Fibroblast of the aortic adventitia (primary cell): ENCODE results near the gene FAM83E. TPM values are rescaled to one million over a fixed set of nuclear protein-coding genes. Genes with fewer than 3 reads are reported as not detected.

Experiments used
- DNase-seq: peaks from one replicate; pipeline ENCODE4 v3.0.0-alpha.2; 2010; ENCODE audit warnings: low read depth
- H3K4me3 ChIP-seq: 2 replicates; pipeline ENCODE4 v1.5.1; 2011; ENCODE audit warnings: low read depth, mild to moderate bottlenecking, control low read depth, low read length, moderate library complexity
- total RNA-seq: library from RNA; depleted of rRNA; stranded (reverse); fragments of >200 nt; gene quantifications from 2 replicates; pipeline ENCODE4 v1.2.3, GENCODE V29; 2012; ENCODE audit warnings: low replicate concordance
- TF ChIP-seq, protein P1 (sequence below): IDR thresholded peaks from 2 replicates; pipeline ENCODE4 v1.5.1; 2011; ENCODE audit warnings: mild to moderate bottlenecking, low read length, control low read depth, inconsistent platforms; ENCODE audit not compliant: insufficient read depth

The FAM83E gene
- total RNA-seq, 1 donor = 0.18 TPM

DNA sequence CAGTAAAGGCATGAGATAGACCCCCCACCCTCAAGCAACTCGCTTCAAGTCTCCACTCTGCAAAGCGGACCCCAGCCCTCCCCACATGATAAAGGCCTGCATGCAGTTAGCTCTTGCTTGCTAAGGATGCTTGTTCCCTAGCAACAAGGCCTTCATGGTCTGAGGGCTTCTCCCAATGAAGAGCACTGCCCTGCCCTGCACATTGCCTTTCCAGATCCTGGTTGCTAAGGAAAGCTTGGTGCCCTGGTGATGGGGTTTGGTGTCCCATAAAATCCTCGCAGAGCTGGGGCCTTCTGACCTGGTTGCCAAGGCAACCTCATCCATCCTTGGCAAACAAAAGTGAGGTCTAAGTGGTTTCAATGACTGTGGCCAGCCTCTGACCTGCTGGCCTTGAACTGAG is 16.3 kb upstream of the FAM83E start:
- H3K4me3 ChIP-seq = no peak overlapping the region
- DNase-seq = no peak
- TF ChIP-seq, protein P1, sequence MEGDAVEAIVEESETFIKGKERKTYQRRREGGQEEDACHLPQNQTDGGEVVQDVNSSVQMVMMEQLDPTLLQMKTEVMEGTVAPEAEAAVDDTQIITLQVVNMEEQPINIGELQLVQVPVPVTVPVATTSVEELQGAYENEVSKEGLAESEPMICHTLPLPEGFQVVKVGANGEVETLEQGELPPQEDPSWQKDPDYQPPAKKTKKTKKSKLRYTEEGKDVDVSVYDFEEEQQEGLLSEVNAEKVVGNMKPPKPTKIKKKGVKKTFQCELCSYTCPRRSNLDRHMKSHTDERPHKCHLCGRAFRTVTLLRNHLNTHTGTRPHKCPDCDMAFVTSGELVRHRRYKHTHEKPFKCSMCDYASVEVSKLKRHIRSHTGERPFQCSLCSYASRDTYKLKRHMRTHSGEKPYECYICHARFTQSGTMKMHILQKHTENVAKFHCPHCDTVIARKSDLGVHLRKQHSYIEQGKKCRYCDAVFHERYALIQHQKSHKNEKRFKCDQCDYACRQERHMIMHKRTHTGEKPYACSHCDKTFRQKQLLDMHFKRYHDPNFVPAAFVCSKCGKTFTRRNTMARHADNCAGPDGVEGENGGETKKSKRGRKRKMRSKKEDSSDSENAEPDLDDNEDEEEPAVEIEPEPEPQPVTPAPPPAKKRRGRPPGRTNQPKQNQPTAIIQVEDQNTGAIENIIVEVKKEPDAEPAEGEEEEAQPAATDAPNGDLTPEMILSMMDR = no peak

DNA sequence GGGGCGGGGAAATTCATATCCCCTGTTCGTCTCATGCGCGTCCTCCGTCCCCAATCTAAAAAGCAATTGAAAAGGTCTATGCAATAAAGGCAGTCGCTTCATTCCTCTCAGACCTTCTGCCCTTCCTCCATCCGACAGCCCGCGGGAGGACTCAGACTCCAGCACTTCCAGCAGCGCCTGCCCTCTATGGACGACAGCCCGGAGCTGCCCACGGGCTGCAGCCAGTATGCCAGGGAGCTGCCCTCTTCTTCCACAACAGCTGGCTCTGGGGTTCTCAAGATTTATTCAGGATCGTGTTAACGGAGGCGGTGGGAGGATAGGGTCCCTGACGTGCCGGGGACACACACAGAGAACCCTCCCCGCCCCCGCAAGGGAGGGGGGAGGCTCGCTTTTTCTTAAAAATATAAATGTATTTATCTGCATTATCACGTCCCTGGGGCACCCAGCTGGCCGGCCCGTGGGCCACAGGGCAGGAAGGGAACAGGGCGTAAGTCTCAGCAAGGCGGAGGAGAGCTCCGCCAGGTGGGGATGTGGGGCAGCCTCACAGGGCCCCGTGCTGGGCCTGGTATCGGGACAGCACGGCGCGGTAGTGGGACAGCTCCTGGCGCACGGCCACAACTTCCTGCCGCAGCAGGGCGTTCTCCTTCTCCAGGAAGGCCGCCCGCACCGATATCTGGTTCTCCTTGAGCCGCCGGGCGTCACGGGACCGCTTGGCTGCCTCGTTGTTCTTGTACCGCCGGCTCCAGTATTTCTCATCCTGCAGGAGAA is 15.6 kb upstream of the FAM83E start:
- DNase-seq = peak; percentile 63

DNA sequence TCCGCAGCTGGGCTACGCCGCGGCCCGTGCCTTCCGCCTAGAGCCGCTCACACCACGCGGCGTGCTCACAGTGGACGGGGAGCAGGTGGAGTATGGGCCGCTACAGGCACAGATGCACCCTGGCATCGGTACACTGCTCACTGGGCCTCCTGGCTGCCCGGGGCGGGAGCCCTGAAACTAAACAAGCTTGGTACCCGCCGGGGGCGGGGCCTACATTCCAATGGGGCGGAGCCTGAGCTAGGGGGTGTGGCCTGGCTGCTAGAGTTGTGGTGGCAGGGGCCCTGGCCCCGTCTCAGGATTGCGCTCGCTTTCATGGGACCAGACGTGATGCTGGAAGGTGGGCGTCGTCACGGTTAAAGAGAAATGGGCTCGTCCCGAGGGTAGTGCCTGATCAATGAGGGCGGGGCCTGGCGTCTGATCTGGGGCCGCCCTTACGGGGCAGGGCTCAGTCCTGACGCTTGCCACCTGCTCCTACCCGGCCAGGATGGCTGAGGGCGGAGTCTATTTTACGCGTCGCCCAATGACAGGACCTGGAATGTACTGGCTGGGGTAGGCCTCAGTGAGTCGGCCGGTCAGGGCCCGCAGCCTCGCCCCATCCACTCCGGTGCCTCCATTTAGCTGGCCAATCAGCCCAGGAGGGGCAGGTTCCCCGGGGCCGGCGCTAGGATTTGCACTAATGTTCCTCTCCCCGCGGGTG is 14.9 kb upstream of the FAM83E start:
- DNase-seq = peak; percentile 66
- TF ChIP-seq, protein P1 = no peak
- H3K4me3 ChIP-seq = no peak overlapping the region

More for the DNA sequence above, 15.6 kb upstream of the FAM83E start:
- TF ChIP-seq, protein P1 = peak; percentile 41
- H3K4me3 ChIP-seq = no peak overlapping the region

DNA sequence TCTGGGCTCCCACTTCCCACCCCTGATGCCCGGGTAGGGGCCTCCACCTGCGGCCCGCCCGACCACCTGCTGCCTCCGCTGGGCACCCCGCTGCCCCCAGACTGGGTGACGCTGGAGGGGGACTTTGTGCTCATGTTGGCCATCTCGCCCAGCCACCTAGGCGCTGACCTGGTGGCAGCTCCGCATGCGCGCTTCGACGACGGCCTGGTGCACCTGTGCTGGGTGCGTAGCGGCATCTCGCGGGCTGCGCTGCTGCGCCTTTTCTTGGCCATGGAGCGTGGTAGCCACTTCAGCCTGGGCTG is 14.4 kb upstream of the FAM83E start:
- no peak for DNase-seq
- no peak overlapping the region for H3K4me3 ChIP-seq
- TF ChIP-seq, protein P1 = no peak

DNA sequence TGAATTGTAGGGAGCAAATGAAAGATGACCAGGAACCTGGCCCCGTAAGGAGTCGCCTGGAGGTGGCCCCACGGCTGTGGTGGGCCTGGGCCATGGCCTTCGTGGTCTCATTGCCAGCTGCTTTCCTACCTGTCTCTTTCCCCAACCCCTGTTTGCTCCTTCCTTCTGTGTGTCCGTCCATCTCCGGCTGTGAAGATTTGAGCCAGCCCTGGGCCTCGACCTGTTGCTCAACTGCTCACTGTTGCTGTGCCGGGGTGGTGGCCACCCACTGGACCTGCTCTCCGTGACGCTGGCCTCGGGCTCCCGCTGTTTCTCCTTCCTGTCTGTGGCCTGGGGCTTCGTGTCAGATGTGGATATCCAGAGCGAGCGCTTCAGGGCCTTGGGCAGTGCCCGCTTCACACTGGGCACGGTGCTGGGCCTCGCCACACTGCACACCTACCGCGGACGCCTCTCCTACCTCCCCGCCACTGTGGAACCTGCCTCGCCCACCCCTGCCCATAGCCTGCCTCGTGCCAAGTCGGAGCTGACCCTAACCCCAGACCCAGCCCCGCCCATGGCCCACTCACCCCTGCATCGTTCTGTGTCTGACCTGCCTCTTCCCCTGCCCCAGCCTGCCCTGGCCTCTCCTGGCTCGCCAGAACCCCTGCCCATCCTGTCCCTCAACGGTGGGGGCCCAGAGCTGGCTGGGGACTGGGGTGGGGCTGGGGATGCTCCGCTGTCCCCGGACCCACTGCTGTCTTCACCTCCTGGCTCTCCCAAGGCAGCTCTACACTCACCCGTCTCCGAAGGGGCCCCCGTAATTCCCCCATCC is 13.8 kb upstream of the FAM83E start:
- TF ChIP-seq, protein P1 = no peak
- H3K4me3 ChIP-seq = no peak overlapping the region
- no peak for DNase-seq

DNA sequence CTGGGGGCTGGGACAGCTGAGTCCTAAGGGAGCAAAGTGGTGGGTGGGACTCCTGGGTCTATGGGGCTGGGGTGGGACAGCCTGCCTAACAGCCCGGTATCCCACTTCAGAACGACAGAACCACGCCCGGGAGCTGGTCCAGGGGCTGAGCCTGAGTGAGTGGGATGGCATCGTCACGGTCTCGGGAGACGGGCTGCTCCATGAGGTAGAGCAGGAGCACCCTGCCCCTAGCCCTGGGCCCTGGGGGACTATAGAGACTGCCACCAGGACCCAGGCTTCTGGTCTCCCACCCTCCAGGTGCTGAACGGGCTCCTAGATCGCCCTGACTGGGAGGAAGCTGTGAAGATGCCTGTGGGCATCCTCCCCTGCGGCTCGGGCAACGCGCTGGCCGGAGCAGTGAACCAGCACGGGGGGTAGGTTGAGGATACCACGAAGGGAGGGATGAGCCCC is 13.0 kb upstream of the FAM83E start:
- no peak overlapping the region for H3K4me3 ChIP-seq
- TF ChIP-seq, protein P1 = no peak
- no peak for DNase-seq
